HG03575 (cell line): ENCODE measurements around the gene CEP20.

ENCODE experiments used
- ATAC-seq: cut with Tn5 transposase; IDR thresholded peaks from one replicate; pipeline ENCODE4 v1.9.1; 2021; ENCODE audit not compliant: unreplicated experiment, insufficient number of reproducible peaks, low FRiP score; ENCODE audit errors: extremely low read depth

The CEP20 gene

GRCh38 chr16:15900357-15900756, 12.0 kb upstream of the CEP20 start:
- ATAC-seq: no peak

- ATAC-seq: no peak
Observed at GRCh38 chr16:15899538-15900100, 11.2 kb upstream of the CEP20 start.

GRCh38 chr16:15898654-15899053, 10.3 kb upstream of the CEP20 start:
- no peak for ATAC-seq

- ATAC-seq: no peak
Observed at GRCh38 chr16:15897834-15898254, 9.4 kb upstream of the CEP20 start.

- ATAC-seq: no peak
Observed at GRCh38 chr16:15897121-15897780, 8.8 kb upstream of the CEP20 start.

GRCh38 chr16:15894571-15895374, 6.4 kb upstream of the CEP20 start:
- no peak for ATAC-seq

- ATAC-seq: no peak
Observed at GRCh38 chr16:15891508-15891907, 3.1 kb upstream of the CEP20 start.

- ATAC-seq: no peak
Observed at GRCh38 chr16:15887283-15887682, 1.1 kb downstream of the CEP20 start.

GRCh38 chr16:15886078-15886477, 2.3 kb downstream of the CEP20 start:
- no peak for ATAC-seq

- no peak for ATAC-seq
Observed at GRCh38 chr16:15885560-15886001, 2.8 kb downstream of the CEP20 start.

GRCh38 chr16:15882563-15882962, 5.8 kb downstream of the CEP20 start:
- no peak for ATAC-seq

GRCh38 chr16:15881794-15882379, 6.5 kb downstream of the CEP20 start:
- no peak for ATAC-seq

- no peak for ATAC-seq
Observed at GRCh38 chr16:15880434-15881308, 7.7 kb downstream of the CEP20 start.

- no peak for ATAC-seq
Observed at GRCh38 chr16:15879255-15879811, 9.1 kb downstream of the CEP20 start.

GRCh38 chr16:15876503-15876902, 11.9 kb downstream of the CEP20 start:
- no peak for ATAC-seq

- ATAC-seq: no peak
Observed at GRCh38 chr16:15874745-15875314, 13.6 kb downstream of the CEP20 start.

- no peak for ATAC-seq
Observed at GRCh38 chr16:15873737-15874136, 14.7 kb downstream of the CEP20 start.

GRCh38 chr16:15873301-15873700, 15.1 kb downstream of the CEP20 start:
- ATAC-seq: no peak
